Stimulated activated CD8-positive, alpha-beta memory T cell treated with anti-CD3 and anti-CD28 coated beads, Interleukin-15, amount 100 ng/mL, for 1 hour (primary cell): ENCODE measurements around the gene TRIM71.
"Not testable (repeated sequence)": the region's sequence is repeated elsewhere in the genome, so short reads cannot be mapped to it uniquely, and the experiment has no call there.

Experiments used
- DNase-seq: peaks from one replicate; pipeline ENCODE4 v3.0.0-alpha.2; 2020; ENCODE audit warnings: low read depth

Gene TRIM71

DNA sequence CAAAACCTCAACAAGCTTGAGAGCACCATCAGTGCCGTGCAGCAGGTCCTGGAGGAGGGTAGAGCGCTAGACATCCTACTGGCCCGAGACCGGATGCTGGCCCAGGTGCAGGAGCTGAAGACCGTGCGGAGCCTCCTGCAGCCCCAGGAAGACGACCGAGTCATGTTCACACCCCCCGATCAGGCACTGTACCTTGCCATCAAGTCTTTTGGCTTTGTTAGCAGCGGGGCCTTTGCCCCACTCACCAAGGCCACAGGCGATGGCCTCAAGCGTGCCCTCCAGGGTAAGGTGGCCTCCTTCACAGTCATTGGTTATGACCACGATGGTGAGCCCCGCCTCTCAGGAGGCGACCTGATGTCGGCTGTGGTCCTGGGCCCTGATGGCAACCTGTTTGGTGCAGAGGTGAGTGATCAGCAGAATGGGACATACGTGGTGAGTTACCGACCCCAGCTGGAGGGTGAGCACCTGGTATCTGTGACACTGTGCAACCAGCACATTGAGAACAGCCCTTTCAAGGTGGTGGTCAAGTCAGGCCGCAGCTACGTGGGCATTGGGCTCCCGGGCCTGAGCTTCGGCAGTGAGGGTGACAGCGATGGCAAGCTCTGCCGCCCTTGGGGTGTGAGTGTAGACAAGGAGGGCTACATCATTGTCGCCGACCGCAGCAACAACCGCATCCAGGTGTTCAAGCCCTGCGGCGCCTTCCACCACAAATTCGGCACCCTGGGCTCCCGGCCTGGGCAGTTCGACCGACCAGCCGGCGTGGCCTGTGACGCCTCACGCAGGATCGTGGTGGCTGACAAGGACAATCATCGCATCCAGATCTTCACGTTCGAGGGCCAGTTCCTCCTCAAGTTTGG lies 72.9 kb downstream of the TRIM71 start:
- DNase-seq, result no peak

DNA sequence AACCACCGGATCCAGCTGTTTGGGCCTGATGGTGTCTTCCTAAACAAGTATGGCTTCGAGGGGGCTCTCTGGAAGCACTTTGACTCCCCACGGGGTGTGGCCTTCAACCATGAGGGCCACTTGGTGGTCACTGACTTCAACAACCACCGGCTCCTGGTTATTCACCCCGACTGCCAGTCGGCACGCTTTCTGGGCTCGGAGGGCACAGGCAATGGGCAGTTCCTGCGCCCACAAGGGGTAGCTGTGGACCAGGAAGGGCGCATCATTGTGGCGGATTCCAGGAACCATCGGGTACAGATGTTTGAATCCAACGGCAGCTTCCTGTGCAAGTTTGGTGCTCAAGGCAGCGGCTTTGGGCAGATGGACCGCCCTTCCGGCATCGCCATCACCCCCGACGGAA lies 73.6 kb downstream of the TRIM71 start:
- no peak for DNase-seq

DNA sequence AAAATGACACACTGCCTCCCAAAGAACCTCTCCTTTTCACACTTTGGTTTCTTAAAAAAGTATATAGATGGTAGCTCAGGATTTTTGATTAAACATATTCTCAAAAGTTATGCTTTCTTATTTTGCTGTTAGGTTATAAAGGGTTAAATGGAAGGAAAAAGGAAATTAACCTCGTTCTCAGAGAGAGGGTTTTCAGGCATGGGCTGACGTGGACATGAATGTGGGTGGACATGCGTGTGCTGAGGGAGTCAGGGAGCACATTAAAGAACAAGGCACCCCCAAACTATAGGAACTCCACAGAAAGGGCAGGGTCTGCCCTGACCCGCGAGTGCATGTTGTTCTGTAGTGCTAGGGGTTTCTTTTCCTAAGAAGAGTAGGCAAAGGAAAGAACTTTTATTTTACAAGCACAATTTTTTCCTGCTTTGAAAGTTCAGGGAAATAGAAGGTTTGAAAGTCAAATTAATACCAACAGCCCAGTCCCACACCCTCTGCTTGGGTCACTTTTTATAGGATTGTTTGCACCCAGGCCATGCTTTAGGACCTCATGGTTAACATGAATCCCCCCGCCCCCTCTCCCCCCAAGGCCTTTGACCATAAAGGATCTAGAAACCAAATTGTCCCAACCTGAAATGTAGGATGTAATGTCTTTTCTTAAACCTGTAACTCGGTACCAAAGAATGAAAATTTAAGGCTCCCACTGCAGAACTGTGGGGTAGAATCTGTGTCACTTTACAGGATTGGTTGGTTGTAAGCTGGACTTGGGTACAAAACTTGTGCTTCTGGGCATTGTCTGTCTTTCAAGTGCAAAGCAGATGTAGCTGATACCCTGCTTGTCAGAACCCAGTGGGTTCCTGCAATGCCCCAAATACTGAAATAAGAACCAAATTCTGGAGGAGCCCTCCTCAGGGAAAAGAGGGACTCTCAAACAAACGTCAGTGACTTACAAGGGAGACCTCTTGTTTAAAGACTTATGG lies 75.1 kb downstream of the TRIM71 start:
- DNase-seq, result no peak

DNA sequence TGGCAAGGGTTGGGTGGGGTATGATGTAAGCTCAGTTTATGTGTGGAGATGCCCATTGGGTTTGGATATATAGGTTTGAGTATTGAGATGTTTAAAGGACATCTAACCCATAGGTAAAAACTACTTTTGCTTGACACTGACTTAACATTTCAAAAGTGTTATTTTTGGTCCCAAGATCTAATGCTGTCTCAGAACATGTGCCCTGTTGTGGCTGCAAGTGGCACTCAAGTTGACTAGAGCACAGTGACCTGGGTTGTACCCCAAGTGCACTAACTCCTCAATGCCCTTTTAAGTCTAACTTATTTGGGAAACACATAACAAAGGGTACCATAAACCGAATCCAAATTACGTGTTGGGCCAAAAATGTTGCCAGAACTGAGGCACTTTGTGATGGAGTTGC lies 77.2 kb downstream of the TRIM71 start:
- no peak for DNase-seq

DNA sequence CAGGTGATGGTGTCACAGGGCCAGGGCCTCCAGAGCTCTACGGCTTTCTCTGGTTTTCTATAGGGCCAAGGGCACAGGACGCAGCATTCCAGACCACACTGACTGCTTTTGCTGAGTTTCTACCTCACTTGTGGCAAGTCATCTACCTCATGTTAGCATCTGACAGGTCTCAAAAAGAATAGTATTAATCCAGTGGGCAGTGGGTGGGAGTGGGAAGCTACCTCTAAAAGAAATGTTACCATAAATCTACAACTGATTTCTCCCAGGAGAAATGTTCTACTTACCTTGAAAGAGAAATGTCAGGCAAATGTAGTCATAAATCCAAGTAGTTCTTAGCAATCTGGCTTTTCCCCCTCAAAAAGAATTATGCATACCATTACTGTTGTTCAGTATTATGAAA lies 77.9 kb downstream of the TRIM71 start:
- DNase-seq, result no peak

DNA sequence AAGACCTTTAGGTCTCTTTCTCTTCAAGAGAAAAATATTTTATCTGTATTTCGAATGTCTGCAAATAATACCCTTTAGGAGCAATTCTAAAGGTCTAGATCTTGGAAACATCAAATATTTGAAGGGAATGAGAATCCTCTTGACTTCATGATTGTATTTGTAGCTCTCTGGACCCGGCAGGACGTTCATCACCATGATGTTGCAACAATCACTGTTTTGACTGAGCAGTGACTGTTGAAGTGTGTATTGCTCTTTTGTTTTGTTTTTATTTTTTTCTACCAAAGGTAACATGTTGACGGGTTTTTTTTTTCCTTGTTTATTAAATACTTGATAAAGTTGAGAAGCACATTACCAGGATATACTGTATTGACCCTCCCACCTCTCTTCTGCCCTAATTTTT lies 78.3 kb downstream of the TRIM71 start:
- DNase-seq, result no peak

DNA sequence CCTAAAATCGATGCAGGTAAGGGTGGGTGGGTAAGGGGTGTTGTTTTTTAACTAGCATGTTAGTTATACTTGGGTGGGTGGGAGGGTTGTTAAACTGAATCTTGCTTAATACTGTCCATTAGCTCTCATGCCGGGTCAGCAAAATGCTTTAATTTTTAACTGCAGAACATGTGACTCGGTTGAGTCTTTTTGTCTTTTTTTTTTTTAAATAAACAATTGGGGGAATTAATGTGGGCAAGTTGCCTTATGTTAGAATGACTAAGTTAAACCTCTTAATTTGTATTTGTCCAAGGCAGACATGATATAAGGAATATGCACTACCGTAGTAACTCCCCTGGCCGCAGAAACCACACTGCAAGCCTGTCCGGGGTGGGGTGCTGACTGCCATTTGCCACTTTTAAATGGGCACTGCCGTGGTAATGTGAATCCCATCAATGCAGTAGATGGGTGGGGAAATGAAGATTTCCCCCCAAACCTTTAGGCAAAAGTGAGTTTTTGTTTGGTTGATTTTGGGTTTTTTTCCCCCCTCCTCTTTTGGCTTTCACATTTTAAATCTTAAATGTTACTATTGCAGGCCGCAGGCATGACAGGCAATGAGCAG lies 79.3 kb downstream of the TRIM71 start:
- no peak for DNase-seq

DNA sequence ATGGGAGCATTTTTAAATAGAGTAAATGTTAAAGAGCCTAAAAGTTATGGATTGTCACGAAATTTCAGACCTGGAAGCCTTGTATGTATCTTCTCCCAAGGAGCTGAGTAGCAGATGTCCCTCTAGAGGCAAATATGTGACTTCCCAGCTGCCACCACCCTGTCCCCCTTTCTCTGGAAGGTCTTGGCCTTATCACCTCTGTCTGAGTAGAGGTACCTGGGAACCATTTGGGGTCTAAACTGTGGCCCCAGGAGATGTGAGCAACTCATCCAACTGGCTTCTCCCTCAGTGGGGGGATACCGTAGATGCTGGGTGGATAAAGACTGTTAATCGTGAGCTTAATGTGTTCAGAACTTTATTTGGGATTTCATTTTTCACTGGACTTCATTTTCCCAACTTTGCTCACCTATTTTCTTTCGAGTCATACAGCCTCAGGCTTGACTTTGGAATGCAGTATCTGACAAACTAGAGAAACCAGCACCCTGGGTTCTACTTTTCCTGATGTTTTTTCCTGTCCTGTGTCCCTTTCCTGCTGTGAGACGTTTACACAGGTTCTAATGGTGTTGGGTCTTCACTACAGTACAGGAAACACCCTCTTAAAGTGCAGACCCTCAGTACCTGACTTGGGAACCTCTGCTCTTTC lies 80.3 kb downstream of the TRIM71 start:
- DNase-seq, result no peak

DNA sequence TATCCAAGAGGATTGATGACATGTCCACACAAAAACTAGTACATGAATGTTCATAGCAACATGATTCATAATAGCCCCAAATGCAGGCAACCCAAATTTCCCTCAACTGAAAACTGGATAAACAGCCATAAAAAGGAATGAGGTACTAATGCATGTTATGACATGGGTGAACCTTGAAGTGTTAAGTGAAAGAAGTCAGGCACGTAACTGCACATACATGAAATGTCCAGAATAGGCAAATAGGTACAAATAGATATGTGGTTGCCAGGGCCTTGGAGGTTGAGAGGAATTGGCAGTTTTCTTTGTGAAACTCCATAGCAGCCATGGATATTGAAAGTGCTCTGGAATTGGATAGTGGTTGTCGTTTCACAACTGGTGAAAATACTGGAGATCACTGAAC lies 81.5 kb downstream of the TRIM71 start:
- no peak for DNase-seq

DNA sequence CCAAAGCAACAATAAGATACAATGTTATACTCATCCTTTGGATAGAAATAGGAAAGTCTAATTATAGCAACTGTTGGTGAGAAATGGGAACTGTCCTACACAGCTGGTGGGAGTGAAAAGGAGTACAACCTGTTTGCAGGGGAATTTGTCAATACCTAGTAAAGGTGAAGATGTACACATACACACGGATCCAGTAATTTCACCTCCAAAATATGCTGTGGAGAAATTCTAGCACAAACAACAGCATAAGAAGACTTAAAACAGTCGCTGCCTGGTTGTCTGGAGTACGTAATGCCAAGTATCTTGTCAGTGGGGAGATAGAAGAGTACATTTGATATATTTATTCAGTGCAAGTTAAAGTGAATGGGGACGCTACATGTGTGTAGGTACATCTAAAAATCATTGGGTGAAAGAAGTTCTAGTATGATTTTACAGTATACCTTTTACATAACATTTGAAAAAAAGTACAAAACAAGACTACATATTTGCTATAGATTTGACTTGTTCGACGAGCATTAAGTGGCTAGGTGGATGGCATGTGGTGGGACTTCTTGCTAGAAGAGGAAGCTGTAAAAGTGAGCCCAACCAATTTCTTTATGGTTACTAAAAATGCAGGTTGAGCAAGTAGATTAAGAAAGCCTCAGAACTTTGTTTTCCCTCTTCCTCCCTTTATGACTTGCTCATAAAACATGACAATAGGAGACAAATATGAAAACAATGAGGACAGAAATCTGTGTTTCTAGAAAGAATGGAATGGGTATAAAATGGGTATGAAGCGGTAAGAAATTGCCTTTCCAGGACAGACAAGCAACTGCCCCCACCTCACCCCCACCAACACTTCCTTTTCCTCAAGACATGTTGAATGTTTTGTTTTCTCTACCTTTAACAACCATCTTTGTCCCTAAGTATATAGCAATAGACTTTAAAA lies 83.5 kb downstream of the TRIM71 start:
- no peak for DNase-seq

DNA sequence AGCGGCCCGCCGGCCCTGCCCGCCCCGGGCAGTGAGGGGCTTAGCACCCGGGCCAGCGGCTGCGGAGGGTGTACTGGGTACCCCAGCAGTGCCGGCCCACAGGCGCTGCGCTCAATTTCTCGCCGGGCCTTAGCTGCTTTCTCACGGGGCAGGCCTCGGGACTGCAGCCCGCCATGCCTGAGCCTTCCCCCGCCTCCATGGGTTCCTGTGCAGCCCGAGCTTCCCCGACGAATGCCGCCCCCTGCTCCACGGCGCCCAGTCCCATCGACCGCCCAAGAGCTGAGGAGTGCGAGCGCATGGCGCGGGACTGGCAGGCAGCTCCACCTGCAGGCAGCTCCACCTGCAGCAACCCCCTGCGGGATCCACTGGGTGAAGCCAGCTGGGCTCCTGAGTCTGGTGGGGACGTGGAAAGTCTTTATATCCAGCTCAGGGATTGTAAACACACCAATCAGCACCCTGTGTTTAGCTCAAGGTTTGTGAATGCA lies 85.1 kb downstream of the TRIM71 start:
- DNase-seq, result peak; percentile 5

DNA sequence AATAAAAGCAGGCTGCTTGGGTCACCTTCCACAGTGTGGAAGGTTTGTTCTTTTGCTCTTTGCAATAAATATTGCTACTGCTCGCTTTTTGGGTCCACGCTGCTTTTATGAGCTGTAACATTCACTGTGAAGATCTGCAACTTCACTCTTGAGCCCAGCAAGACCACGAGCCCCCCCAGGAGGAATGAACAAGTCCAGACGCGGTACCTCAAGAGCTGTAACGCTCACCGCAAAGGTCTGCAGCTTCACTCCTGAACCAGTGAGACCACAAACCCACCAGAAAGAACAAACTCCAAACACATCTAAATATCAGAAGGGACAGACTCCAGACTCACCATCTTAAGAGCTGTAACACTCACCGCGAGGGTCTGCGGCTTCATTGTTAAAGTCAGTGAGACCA lies 86.2 kb downstream of the TRIM71 start:
- DNase-seq, result no peak

DNA sequence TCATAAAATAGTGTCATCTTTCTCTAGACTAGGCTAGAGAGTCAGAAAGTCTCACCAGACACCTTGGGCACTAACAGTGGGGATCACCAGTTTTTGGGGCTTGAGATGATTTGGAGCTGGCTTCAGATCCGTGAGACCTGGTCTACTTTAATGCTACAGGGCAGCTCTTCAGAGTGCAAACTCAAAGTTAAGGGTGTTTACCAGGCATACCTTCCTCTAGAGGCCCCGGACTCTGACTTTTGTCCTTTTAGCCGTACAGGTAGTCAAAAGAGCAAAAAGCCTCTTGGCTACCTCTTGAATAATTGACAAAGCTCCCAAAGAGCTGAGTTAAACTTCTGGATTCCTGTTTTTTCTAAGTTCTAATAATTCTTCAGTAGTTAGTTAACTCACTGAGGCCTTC lies 92.2 kb downstream of the TRIM71 start:
- DNase-seq, result no peak

DNA sequence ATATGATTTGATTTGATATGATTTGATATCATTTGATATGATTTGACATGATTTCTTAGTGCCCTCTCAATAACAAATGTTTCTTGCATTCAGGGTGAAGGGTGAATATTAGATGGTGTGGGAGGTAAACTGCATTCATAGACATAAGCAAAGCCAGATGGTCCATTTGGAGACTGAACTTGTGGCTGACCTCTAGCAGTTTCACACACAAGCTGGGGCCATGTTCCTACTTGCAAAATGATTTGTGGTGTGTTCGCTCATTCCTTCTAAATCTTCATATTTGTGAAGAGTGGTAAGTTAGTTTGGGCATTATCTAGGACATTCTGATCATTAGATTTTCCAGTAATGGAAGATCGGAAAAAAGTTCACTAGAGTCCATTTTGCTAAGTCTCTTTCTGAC lies 93.2 kb downstream of the TRIM71 start:
- no peak for DNase-seq

DNA sequence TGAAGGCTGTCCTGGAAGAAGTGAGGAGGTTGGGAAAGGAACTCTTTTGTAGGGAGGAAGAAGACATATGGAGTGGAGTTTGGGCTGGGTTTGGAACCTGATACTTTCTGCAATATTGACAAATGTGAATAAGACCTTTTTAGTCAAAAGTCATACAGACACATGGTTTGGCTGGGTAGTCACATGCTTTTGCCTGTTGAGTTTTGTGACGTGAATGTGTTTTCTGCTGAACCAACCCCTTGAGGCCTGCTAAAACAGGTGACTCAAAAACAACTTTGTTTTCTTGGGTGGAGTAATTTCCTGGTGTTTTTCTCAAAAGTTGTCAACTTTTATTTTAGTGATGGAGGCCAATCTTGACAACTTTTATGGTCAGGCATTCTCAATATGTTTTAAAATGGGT lies 94.2 kb downstream of the TRIM71 start:
- DNase-seq, result no peak

DNA sequence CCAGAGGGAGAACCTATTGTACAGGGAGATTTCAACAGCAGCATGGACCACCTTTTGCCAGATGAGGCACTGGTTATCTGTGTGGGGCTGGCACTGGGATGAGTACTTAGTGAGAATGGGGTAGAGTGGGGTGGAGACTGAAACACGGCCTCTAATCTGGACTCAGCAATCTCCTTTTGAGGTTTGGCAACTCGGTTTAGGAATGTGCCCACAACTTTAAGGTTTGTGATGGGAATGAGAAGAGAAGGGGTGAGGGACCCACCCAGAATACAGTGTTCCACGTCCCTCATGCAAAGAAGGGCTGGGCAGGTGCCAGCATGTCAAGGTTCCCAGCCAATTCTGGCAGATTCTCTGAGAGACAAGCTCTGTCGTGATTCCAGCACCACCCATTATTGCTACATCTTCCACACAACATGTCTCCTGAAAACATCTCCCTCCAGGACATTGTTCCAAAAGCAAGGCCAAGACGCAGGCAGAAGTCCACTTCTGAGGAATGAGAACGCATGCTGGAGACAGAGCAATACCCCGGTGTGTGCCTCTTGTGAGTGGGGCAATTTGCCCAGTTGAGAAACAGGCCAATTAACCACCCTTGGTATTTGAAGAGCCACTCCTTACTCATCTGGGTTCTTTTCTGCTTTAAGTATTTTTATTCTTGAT lies 96.1 kb downstream of the TRIM71 start:
- DNase-seq, result no peak

DNA sequence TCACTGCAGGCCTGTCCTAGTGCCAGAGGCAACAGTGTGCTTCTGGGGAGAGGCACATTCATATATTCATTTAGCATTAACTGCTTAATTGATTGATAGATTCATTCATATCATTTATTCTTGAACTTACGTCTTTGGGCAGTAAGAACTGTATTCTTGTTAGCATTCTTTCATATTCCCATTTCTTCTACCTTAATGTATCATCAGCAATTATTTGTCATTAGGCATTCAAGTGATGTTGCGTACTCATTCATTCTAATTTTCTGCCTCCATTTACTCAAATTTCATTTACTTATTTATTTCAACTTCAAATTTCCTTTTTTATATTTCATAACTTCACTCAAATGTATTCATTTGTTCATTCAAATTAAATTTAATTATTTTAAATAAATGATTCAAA lies 102.1 kb downstream of the TRIM71 start:
- DNase-seq, result no peak

DNA sequence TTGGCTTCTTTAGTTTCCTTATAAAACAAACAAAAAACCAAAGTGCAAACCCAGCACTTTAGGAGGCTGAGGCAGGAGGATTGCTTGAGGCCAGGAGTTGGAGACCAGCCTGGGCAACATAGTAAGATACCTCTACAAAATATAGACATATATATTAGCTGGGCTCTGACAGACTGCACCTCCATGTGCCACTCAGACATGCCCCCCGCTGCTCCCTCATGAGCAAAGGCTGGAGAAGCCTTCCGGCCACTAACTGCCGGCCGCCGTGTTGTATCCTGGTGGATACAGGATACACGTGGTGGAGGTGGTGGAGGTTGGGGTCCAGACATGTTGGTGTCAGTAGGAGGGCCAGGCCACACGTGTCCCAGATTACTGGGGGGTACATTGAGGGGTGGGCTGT lies 104.3 kb downstream of the TRIM71 start:
- DNase-seq, result no peak

DNA sequence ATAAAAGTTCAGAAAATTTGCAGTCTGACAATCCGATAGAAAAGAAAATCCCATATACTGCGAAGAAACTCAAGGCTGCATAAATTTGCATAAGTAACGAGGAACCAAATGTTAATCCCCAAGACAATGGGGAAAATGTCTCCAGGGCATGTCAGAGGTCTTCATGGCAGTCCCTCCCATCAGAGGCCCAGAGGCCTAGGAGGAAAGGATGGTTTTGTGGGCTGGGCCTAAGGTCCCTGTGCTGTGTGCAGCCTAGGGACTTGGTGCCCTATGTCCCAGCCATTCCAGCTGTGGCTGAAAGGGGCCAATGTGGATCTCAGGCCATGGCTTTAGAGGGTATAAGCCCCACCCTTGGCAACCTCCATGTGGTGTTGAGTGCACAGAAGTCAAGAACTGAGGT lies 112.4 kb downstream of the TRIM71 start:
- DNase-seq, result no peak

DNA sequence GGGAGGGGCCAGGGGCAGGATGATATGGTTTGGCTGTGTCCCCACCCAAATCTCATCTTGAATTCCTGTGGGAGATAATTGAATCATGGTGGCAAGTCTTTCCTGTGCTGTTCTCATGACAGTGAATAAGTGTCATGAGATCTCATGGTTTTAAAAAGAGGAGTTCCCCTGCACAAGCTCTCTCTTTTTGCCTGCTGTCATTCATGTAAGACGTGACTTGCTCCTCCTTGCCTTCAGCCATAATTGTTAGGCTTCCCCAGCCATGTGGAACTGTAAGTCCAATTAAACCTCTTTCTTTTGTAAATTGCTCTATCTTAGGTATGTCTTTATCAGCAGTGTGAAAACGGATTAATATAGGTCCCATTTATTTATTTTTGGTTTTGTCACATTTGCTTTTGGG lies 113.5 kb downstream of the TRIM71 start:
- not testable (repeated sequence) for DNase-seq
